GM18870 (cell line): Measurements from ENCODE around the gene SBK3.

Source experiments
- ATAC-seq: cut with Tn5 transposase; IDR thresholded peaks from one replicate; pipeline ENCODE4 v1.9.1; 2021; ENCODE audit warnings: moderate library complexity; ENCODE audit not compliant: unreplicated experiment

Gene SBK3

DNA sequence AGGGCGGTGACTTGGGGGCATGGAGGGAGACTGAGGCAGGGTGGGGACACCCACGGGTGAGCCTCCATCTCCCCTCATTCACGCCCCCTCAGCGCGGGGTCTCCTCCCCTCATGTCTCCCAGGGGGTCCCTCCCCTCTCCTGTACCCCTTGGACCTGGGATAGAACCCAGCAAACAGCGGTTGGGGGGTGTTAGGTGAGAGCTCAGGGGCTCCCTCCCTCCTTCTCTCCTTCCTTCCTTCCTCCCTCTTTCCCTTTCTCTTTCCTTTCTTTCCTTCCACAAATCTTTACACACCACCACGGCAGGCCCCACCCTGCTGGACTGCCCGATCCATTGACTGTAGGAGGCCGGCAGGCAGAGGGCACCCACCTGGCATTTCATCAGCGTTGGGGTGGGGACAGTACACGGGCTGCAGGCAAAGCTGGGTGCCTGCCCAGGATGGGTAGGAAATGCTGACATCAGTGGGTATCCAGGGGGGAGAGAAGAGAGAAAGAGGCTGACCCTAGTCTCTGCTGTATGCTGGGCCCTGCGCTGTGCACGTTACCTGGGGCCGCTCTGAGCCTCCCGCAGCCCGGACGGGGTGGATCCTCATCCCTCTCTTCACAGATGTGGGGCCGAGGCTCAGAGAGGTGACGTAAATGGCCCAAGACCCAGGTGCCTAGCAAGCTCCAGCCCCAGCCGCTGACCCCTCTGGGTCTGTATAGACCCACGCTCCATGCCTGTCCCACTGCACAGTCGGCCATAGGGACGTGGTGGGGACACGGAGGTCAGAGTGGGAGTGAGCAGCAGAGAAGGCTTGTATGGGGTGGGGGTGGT, 53.6 kb downstream of the SBK3 start:
- no peak for ATAC-seq
